Activated CD4-positive, alpha-beta T cell treated with anti-CD3 and anti-CD28 coated beads for 48 hours (primary cell): ENCODE results near the gene ACTL6A.
A peak's percentile ranks its signal among the peaks of the same experiment; 100 is the strongest.

Experiments
- DNase-seq: peaks from one replicate; pipeline ENCODE4 v3.0.0-alpha.2; 2020

Gene ACTL6A

DNA sequence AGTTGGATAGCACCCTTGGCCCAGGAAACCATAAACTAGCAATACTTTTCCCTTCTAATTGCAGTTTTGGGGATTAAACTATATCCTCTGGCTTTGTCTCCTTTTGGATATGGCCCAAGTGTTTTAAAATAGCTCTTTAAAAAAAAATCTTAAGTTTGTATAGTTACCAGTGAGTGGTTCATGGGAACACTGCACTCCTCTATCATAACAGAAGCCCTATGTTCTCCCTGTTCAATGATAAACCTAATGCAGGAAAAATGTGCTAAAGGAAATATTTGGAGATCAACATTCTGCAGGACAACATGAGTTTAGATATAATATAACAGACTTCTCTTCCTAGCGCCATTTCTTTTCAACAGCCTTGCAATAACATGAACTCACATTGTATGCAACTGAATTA, 28.6 kb downstream of the ACTL6A start:
- DNase-seq, result no peak

DNA sequence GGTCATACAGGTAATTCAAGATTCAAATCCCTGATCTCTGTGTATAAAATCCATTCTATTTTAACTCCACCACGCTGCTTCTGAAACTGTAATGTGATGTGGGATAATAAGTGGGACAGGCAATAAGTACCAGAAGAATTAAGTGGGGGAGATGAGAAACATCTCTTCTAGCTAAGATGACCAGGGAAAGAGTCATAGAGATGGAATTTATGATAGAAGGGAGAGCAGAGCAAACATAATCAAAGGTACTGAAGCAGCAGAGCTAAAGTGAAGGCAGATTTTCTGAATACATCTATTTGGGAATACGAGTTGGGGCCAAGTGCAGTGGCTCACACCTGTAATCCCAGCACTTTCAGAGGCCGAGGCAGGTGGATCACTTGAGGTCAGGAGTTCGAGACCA, 36.8 kb downstream of the ACTL6A start:
- no peak for DNase-seq

DNA sequence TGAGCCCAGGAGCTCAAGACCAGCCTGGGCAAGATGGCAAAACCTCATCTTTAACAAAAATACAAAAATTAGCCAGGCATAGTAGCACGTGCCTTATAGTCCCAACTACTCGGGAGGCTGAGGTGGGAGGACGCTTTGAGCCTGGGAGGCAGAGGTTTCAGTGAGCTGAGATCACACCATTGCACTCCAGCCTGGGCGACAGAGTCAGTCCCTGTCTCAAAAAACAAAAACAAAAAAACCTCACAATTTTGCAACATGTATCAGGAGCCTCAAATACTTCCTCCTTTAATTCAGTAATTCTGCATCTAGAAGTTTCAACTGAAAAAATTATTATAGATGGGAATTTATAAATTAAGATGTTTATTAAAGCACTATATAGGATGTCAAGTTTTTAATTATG, 40.6 kb downstream of the ACTL6A start:
- DNase-seq, result no peak

DNA sequence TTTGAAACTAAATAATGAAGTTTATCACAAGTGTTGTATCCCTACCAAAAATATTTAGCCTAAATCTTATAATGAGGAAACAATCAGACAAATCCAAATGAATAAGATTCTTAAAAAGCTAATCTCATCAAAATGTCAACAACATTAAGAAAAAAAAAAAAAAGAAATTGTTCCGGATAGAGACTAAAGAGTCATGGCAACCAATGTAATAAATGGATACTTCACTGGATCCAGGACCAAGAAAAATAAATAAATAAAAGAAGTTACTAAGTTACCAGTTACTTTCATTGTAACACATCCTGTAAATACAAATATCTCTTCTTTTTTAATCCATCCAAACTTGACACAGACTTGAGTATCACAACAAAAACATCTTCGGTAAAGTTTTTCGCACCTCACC, 41.1 kb downstream of the ACTL6A start:
- DNase-seq, result no peak

DNA sequence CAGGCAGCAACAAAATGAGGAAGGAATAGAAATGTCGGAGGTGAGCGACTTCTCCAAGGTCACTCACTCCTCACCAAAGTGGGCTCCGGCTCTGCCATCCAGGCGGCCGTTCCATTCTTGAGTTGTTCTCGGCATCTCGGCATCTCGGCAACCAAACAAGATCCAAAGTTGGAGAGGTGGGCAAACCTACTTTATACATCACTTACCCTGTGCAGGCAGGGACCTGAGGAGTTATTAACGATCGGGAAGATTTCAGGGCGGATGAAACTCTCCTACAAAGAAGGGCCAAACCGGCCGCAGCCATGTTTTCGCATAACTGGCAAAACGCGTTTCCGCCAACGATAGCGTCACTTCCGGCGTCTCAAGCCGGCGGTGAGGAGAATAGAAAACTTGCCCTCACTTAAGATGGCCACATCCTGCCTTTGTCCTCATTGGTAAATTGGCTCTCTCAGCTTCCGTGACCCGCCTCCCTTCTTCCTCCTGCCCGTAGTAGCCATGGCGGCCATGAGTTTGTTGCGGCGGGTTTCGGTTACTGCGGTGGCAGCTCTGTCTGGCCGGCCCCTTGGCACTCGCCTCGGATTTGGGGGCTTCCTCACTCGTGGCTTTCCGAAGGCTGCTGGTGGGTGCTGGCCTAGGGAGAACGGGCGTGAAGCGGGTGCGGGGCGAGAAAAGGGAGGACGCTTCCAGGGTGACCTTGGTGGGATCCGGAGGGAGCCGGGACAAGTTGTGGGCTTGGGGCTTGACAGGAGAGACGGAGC, 41.8 kb downstream of the ACTL6A start, which contains the start of the genes MRPL47 and NDUFB5:
Gene MRPL47 (minus strand): TSS at position 318 of the 758 bp plus-strand sequence. CDS start 14 bp downstream, at position 304.
Gene NDUFB5 (plus strand): TSS at position 474 of the 758 bp plus-strand sequence. CDS start 22 bp downstream, at position 496.
- peak; percentile 94 for DNase-seq

DNA sequence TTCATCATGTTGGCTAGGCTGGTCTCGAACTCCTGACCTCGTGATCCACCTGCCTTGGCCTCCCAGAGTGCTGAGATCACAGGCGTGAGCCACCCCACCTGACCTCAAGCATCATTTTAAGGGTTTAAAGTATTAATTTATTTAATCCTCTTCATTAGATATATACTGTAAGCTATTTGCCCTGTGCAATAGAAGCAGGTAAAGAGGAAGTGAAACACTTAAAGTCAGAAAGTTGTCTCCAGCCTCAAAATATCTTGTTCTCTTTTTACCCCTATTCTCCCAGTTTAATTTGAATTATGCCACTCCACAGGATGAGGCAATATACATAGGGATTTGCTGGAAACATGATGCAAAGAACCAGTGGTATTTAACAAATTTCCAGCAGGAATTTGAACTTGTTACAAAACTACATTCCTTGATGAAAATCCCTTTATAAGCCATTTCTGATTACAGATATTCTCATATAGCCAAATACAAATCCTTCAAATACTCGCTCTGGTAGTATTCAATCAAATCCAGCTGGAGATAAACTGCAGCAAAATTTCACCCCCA, 43.9 kb downstream of the ACTL6A start:
- DNase-seq, result no peak

DNA sequence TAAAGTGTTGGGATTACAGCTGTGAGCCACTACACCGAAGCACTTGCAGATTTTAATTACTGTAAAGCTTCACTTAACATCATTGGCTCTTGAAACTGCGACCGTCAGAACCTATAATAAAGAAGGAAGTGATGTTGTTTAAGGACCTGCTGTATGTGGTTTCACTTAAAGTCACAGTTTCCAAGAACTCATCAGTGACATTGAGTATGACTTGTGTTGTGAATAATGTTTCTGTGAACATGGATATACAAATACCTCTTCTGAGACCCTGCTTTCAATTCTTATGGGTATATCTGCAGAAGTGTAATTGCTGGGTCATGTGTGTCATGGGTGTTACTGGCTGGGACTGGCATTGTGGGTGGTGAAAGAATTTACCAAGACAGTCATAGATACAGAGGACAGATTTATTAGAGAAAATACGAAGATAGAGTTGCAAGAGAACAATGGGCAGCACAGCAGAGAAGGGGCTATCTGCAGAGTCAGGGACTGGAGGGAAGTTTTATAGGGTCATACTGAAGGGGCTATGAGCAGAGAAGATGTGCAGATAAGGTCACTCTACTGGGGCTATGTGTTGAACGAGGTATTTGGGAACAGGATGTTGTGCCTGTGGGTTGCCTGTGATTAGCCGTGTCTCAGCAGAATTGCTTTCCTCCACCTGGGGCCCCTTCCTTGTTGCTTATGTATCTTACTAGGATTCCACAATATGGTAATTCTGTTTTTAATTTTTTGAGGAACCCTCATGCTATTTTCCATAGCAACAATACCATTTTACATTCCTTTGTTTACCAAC, 46.4 kb downstream of the ACTL6A start:
- DNase-seq, result peak; percentile 18

DNA sequence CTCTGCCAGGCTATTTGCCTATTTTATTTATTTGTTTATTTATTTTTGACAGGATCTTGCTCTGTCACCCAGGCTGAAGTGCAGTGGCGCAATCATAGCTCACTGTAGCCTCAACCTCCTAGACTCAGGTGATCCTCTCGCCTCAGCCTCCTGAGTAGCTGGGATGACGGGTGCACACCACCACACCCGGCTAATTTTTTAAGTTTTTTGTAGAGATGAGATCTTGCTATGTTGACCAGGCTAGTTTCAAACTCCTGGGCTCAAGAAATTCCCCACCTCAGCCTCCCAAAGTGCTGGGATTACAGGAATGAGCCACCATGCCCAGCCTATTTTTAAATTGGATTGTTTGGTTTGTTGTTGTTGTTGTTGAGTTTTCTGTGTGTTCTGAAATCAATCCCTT, 47.3 kb downstream of the ACTL6A start:
- DNase-seq, result no peak

DNA sequence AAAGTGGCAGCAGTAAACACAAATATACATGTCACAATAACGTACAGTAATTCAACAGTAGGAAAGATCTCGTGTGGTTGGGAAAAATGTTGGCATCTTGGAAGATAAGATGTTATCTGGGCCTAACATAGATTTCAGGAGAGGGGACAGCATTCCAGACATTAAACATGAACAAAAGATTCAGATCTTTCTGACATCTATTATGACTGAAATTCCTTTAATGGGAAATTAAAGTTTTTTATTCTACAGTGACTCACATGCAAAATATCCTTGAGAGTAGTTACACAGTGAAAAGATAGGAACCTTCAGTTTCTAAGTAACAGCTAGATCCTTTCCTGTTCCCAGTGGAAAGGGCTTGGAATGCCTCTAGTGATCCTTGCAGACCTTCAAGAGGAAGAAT, 51.1 kb downstream of the ACTL6A start:
- no peak for DNase-seq

DNA sequence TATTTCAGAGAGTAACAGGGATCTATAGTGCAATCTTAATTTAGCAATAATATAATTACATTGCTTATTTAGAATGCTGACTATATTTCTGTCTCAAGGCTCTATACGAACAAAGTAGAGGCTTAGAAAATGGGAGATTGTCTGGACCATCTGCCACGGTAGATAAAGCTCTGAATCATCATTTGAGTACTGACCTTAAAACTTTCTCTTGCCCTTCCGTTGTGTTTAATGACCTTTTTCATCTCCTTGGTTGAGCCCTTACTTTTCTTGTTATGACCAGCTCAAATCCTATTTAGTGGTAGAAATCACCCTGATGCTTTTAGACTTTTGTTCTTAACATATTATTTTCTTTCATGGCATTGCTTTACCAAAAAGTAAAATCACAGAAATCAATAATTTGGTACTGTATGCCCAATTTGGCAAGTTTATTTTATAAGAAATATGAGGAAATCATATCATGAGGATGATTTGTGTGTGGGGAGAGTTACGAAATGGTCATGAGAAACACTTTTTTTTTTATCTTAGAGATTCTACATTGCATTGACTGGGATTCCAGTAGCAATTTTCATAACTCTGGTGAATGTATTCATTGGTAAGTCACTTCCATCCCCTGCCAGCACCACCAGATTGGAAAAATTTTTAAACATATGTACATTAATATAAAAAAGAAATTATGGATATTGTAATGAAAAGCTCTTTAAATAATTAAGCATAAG, 52.9 kb downstream of the ACTL6A start:
- DNase-seq, result no peak

DNA sequence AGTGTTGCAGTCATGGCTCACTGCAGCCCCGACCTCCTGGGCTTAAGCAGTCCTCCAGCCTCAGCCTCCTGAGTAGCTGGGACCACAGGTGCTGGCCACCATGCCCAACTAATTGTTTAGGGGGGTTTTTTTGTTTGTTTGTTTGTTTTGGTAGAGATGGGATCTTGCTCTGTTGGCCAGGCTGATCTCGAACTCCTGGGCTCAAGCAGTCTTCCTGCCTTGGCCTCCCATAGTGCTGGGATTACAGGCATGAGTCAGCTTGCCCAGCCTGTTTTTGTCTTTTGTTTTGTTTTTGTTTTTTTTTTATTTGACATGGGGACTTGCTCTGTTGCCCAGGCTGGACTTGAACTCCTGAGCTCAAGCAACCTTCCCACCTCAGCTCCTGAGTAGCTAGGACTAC, 59.3 kb downstream of the ACTL6A start:
- DNase-seq, result no peak

DNA sequence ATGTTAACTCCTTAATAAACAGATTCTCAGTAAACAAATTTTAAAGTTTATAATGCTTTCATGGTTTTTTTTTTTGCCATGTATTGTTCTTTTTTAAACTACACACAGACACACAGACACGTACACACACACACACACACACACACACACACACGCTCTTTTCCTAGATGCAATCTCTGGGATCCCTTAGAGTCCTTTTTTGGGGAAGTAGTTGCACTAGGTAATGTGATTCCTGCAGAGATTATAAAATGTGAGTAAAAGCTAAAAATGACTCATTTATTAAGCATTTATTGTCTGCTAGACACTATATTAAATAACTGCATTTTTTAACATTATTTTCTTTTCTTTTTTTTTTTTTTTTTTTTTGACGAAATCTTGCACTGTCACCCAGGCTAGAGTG, 61.7 kb downstream of the ACTL6A start:
- no peak for DNase-seq

DNA sequence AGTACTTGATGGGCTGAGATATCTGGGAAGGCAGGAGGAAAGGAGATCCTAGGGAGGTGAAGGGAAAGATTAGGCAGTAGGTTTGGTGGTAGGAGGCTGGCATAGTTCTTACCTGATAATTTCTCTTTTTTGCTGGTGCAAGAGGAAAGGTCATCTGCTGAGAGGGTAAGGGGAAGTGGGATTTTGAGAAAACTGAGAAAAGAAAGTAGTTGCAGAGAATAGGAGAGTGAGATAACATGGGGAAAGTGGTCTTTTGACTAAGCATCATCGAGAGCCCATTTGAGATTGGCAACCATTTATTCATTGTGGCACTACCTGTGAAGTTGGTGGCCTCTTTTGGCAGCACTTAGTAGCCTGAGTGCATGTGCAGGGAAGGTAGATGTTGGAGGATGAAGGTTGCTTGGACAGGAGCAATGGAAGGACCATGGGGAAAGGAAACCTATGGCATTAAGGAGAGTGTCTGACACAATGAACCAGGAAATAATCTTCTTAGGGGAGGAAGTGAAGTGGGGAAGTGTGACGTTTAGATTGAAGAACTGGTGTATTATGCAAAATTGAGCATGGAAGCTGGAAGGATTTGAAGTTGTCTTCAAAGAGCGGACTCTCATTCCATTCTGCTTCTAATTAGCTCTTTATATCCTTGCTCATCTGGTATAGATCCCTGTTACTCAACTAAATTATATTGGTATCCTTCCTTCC, 68.2 kb downstream of the ACTL6A start:
- no peak for DNase-seq
